Neural cell (in vitro differentiated cells): Measurements from ENCODE around the gene DCUN1D2.

Source experiments
- EP300 ChIP-seq: fragments of 450-650 bp; conservative IDR thresholded peaks from 2 replicates; pipeline ENCODE4 v1.6.1; 2014; ENCODE audit warnings: antibody characterized with exemption, mild to moderate bottlenecking, moderate library complexity; ENCODE audit not compliant: poor library complexity, severe bottlenecking
- EZH2 ChIP-seq: fragments of 200-600, 300-800 bp; shearing (Covaris generic), sonication (generic); IDR thresholded peaks from 2 replicates; pipeline ENCODE4 v1.6.1; 2014; ENCODE audit warnings: antibody characterized with exemption, low read length, borderline replicate concordance, mild to moderate bottlenecking; ENCODE audit not compliant: insufficient read depth, poor library complexity, severe bottlenecking
- MXI1 ChIP-seq: fragments of 450-650 bp; conservative IDR thresholded peaks from 2 replicates; pipeline ENCODE4 v1.6.1; 2014; ENCODE audit warnings: antibody characterized with exemption, mild to moderate bottlenecking; ENCODE audit not compliant: poor library complexity, severe bottlenecking
- POLR2AphosphoS5 ChIP-seq: IDR thresholded peaks from 2 replicates; pipeline ENCODE4 v1.6.1; 2012
- TAF1 ChIP-seq: IDR thresholded peaks from 2 replicates; pipeline ENCODE4 v1.6.1; 2012; ENCODE audit warnings: low read depth
- TF ChIP-seq, protein P1 (sequence below): fragments of 450-650 bp; IDR thresholded peaks from 2 replicates; pipeline ENCODE4 v1.5.1; 2014; ENCODE audit warnings: antibody characterized with exemption, mild to moderate bottlenecking, moderate library complexity; ENCODE audit not compliant: poor library complexity, severe bottlenecking

DNA sequence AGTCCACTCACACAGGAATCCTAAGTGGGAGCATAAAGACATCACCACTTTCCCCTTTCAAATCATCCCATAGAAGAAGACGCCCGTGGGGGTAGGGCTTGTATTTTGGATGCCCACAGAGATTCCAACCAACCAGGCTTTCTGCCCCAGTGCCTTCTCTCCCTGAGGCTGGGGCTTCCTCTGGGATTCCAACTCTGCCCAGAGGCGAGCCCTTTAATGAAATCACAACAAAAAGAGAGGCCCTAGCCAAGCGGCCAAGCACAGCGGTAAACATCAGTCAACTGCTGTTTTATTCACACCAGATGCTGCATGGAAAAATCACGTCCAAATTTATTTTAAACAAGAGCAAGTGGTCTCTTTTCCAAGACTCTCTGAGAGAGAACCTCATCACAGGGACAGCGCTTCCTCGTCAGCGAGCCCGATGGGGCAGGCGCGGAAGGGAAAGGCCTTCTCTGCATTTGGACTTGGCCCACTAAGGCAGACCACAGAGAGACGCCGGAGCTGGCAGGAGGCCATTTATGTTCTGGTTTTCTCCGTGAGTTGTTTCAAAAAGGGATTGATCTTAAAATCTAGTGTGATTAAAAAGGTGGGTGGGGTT lies 68.7 kb downstream of the DCUN1D2 start:
- TF ChIP-seq, protein P1, sequence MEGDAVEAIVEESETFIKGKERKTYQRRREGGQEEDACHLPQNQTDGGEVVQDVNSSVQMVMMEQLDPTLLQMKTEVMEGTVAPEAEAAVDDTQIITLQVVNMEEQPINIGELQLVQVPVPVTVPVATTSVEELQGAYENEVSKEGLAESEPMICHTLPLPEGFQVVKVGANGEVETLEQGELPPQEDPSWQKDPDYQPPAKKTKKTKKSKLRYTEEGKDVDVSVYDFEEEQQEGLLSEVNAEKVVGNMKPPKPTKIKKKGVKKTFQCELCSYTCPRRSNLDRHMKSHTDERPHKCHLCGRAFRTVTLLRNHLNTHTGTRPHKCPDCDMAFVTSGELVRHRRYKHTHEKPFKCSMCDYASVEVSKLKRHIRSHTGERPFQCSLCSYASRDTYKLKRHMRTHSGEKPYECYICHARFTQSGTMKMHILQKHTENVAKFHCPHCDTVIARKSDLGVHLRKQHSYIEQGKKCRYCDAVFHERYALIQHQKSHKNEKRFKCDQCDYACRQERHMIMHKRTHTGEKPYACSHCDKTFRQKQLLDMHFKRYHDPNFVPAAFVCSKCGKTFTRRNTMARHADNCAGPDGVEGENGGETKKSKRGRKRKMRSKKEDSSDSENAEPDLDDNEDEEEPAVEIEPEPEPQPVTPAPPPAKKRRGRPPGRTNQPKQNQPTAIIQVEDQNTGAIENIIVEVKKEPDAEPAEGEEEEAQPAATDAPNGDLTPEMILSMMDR = no peak
- TF ChIP-seq MXI1 (no peak), EZH2 (no peak), TAF1 (no peak), POLR2AphosphoS5 (no peak), EP300 (no peak)
